Choroid plexus epithelial cell (primary cell): ENCODE measurements around the gene FABP6.

Source experiments
- DNase-seq: peaks from one replicate; pipeline ENCODE4 v3.0.0-alpha.2; 2010; ENCODE audit warnings: low read depth
- H3K4me3 ChIP-seq: 2 replicates; pipeline ENCODE4 v1.5.1; 2011; ENCODE audit warnings: low read depth, mild to moderate bottlenecking, control low read depth, low read length, moderate library complexity
- CTCF ChIP-seq: conservative IDR thresholded peaks from 2 replicates; pipeline ENCODE4 v1.5.1; 2011; ENCODE audit warnings: low read depth, mild to moderate bottlenecking, control low read depth, inconsistent platforms, low read length, moderate library complexity

The FABP6 gene

GRCh38 chr5:160287378-160288051, 58.2 kb downstream of the FABP6 start:
- no peak for TF ChIP-seq CTCF
- peak; percentile 47 for DNase-seq
- no peak overlapping the region for H3K4me3 ChIP-seq
